ENCODE data around the gene DENND5A. TPM values are rescaled to one million over a fixed set of nuclear protein-coding genes. Genes with fewer than 3 reads are reported as not detected.
"Not testable (repeated sequence)": the region's sequence is repeated elsewhere in the genome, so short reads cannot be mapped to it uniquely, and the experiment has no call there.

DENND5A gene
- total RNA-seq, 4 donors from 2014 or later = 29.1 to 33.1 (median 31.5) TPM

- intact Hi-C loops (cut with DNase I; ENCODE audit: low total_unique reads) = no loop called here
- TF ChIP-seq CTCF (IDR thresholded peaks at IDR 0.05 in 4 of 5, conservative IDR thresholded peaks at IDR 0.05 in 1 of 5) (no peak), POLR2A (IDR thresholded peaks at IDR 0.05) (no peak)
- Histone ChIP-seq H3K4me1 (peaks cover 14 to 15% of the 10 kb centered on the region in 2 donors), H3K36me3 (no peaks in the 10 kb centered on the region), H3K27ac (no peak overlapping the region), H3K4me3 (no peak overlapping the region), H3K27me3 (no peaks in the 10 kb centered on the region), H3K9me3 (no peaks in the 10 kb centered on the region)
- DNase-seq = no peak
- in situ Hi-C loops (cut with MboI; ENCODE audit: low sequenced_read_pairs in 4 of 4) = no loop called here
- ATAC-seq = no peak
Measured at GRCh38 chr11:9259981-9260837, 4.9 kb downstream of the DENND5A start.

DNA sequence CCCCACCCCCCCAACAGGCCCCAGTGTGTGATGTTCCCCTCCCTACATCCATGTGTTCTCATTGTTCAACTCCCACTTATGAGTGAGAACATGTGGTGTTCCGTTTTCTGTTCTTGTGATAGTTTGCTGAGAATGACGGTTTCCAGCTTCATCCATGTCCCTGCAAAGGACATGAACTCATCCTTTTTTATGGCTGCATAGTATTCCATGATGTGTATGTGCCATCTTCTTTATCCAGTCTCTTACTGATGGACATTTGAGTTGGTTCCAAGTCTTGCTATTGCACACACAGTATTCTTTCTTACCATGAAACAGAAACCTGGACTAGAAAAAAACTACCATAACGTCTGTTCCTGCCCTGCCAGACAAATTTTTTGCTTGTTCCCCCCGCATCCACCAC lies 6.9 kb downstream of the DENND5A start:
- in situ Hi-C loops (cut with MboI; ENCODE audit: low sequenced_read_pairs in 4 of 4); H3K27me3 ChIP-seq; H3K36me3 ChIP-seq; intact Hi-C loops (cut with DNase I; ENCODE audit: low total_unique reads); DNase-seq; H3K9me3 ChIP-seq; H3K4me3 ChIP-seq; ATAC-seq; H3K27ac ChIP-seq: not testable (repeated sequence)
- peaks cover 14 to 15% of the 10 kb centered on the region in 2 donors for H3K4me1 ChIP-seq

GRCh38 chr11:9254416-9254815 lies 10.7 kb downstream of the DENND5A start:
- ATAC-seq (no peak), DNase-seq (no peak)
- H3K27ac ChIP-seq = no peak overlapping the region
- peaks cover 2 to 14% of the 10 kb centered on the region in 2 donors for H3K4me1 ChIP-seq
- no peaks in the 10 kb centered on the region for H3K27me3 ChIP-seq
- no peak overlapping the region for H3K4me3 ChIP-seq
- no peak for TF ChIP-seq POLR2A (IDR thresholded peaks at IDR 0.05)
- no peak for TF ChIP-seq CTCF (IDR thresholded peaks at IDR 0.05 in 4 of 5, conservative IDR thresholded peaks at IDR 0.05 in 1 of 5)
- no peaks in the 10 kb centered on the region for H3K9me3 ChIP-seq
- intact Hi-C loops (cut with DNase I; ENCODE audit: low total_unique reads) (no loop called here), in situ Hi-C loops (cut with MboI; ENCODE audit: low sequenced_read_pairs in 4 of 4) (no loop called here)
- H3K36me3 ChIP-seq = no peaks in the 10 kb centered on the region

DNA sequence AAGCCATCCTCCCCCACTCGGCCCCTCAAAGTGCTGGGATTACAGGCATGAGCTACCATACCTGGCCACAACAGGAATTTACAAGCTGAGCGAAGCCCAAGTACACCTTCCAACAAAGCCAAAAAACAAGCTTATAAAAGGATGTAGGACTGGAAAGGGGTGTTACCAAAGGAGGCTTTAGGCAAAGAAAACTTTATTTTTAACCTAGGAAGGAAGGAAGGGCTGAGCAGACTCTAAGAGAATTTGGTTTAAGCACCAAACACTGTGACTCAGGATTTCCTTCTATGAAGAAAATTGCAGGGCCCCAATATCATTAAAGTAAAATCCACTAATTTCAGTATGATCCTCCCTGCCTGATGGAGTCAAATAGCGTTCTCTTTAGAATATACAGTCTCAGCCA lies 12.1 kb downstream of the DENND5A start:
- ATAC-seq (no peak), DNase-seq (no peak)
- TF ChIP-seq POLR2A (IDR thresholded peaks at IDR 0.05) (no peak), CTCF (IDR thresholded peaks at IDR 0.05 in 4 of 5, conservative IDR thresholded peaks at IDR 0.05 in 1 of 5) (no peak)
- no peaks in the 10 kb centered on the region for H3K27me3 ChIP-seq
- peaks cover 2 to 14% of the 10 kb centered on the region in 2 donors for H3K4me1 ChIP-seq
- no peaks in the 10 kb centered on the region for H3K36me3 ChIP-seq
- no peak overlapping the region for H3K4me3 ChIP-seq
- in situ Hi-C loops (cut with MboI; ENCODE audit: low sequenced_read_pairs in 4 of 4) = no loop called here
- H3K27ac ChIP-seq = peak overlapping the region; percentile 7 to 51 (median 48)
- H3K9me3 ChIP-seq = no peaks in the 10 kb centered on the region
- intact Hi-C loops (cut with DNase I; ENCODE audit: low total_unique reads) = no loop called here

- H3K4me3 ChIP-seq = no peak overlapping the region
- H3K27me3 ChIP-seq = no peaks in the 10 kb centered on the region
- in situ Hi-C loops (cut with MboI; ENCODE audit: low sequenced_read_pairs in 4 of 4) (no loop called here), intact Hi-C loops (cut with DNase I; ENCODE audit: low total_unique reads) (no loop called here)
- no peaks in the 10 kb centered on the region for H3K36me3 ChIP-seq
- ATAC-seq = no peak
- peaks cover 2 to 14% of the 10 kb centered on the region in 2 donors for H3K4me1 ChIP-seq
- no peaks in the 10 kb centered on the region for H3K9me3 ChIP-seq
- no peak for TF ChIP-seq CTCF (IDR thresholded peaks at IDR 0.05 in 4 of 5, conservative IDR thresholded peaks at IDR 0.05 in 1 of 5)
- no peak for TF ChIP-seq POLR2A (IDR thresholded peaks at IDR 0.05)
- no peak overlapping the region for H3K27ac ChIP-seq
- DNase-seq = no peak
Measured at GRCh38 chr11:9251311-9251710, 13.8 kb downstream of the DENND5A start.
